H1 (cell line): ENCODE results near the gene SUMF1. TPM values are rescaled to one million over a fixed set of nuclear protein-coding genes. Genes with fewer than 3 reads are reported as not detected.

ENCODE experiments used
- CTCF ChIA-PET: fragments of 300-600 bp; sonication (Branson Sonifier 250); formaldehyde crosslinking; loops from one replicate; lab custom pipeline; 2021; ENCODE audit not compliant: partially characterized antibody; lab: Charles Lee
- POLR2A ChIA-PET: fragments of 300-600 bp; sonication (Branson Sonifier 250); formaldehyde crosslinking; loops from one replicate; lab custom pipeline; 2021; ENCODE audit warnings: inconsistent platforms; ENCODE audit not compliant: partially characterized antibody; lab: Charles Lee
- DNase-seq, 2 experiments: peaks; one replicate each; pipeline versions ENCODE4 v3.0.0 to v3.0.0-alpha.2; 2010 to 2022; ENCODE audit warnings: low spot score in 2 of 2, low read depth in 1 of 2, mixed read lengths in 1 of 2
- FAIRE-seq: peaks from 2 replicates; lab custom pipeline; 2011; peaks lifted over from hg19 to GRCh38; lab: Jason Lieb, UNC
- H2AFZ ChIP-seq: 2 replicates; pipeline ENCODE4 v1.8.1; 2012; ENCODE audit warnings: low read length, inconsistent platforms
- H2AK5ac ChIP-seq: 2 replicates; pipeline ENCODE4 v1.6.1; 2013; ENCODE audit warnings: low read depth, low read length
- H2BK120ac ChIP-seq: replicated peaks from 2 replicates; pipeline ENCODE3; 2013; ENCODE audit warnings: low read depth, low read length, inconsistent platforms
- H2BK12ac ChIP-seq: 2 replicates; pipeline ENCODE4 v1.6.1; 2013; ENCODE audit warnings: low read depth, low read length
- H2BK15ac ChIP-seq: 2 replicates; pipeline ENCODE4 v1.6.1; 2013; ENCODE audit warnings: low read length
- H2BK20ac ChIP-seq: 2 replicates; pipeline ENCODE4 v1.6.1; 2013; ENCODE audit warnings: low read length
- H2BK5ac ChIP-seq: 2 replicates; pipeline ENCODE4 v1.6.1; 2013; ENCODE audit warnings: low read depth, low read length
- H3K14ac ChIP-seq: 2 replicates; pipeline ENCODE4 v1.6.1; 2013; ENCODE audit warnings: inconsistent platforms; ENCODE audit not compliant: insufficient read length
- H3K18ac ChIP-seq: 2 replicates; pipeline ENCODE4 v1.6.1; 2013; ENCODE audit warnings: low read length; ENCODE audit errors: extremely low read depth
- H3K23ac ChIP-seq: 2 replicates; pipeline ENCODE4 v1.6.1; 2013; ENCODE audit warnings: inconsistent platforms; ENCODE audit not compliant: insufficient read length
- H3K23me2 ChIP-seq: 2 replicates; pipeline ENCODE4 v1.6.1; 2013; ENCODE audit warnings: low read depth, low read length
- H3K27ac ChIP-seq: 2 replicates; pipeline ENCODE4 v1.6.1; 2011; ENCODE audit warnings: low read depth, low read length, inconsistent platforms
- H3K27me3 ChIP-seq, 4 experiments: replicated peaks in 1 of 4; 1 replicate in 1 of 4; 2 replicates in 3 of 4; pipeline versions ENCODE4 v1.6.1 to v1.8.1; 2011 to 2013; ENCODE audit warnings: low read length in 3 of 4, mild to moderate bottlenecking in 3 of 4, inconsistent platforms in 2 of 4, mixed read lengths in 2 of 4, moderate library complexity in 1 of 4; ENCODE audit not compliant: control insufficient read depth in 3 of 4, insufficient read depth in 3 of 4; ENCODE audit errors: extremely low read depth in 1 of 4
- H3K36me3 ChIP-seq, 4 experiments: 2 replicates each; pipeline versions ENCODE4 v1.6.1 to v1.8.1; 2011 to 2013; ENCODE audit warnings: mild to moderate bottlenecking in 4 of 4, low read length in 3 of 4, moderate library complexity in 2 of 4, control low read depth in 1 of 4, inconsistent platforms in 1 of 4; ENCODE audit not compliant: insufficient read depth in 4 of 4, control insufficient read depth in 2 of 4
- H3K4ac ChIP-seq: replicated peaks from 2 replicates; pipeline ENCODE3; 2013; ENCODE audit warnings: low read length, low read depth, mixed read lengths, inconsistent platforms; ENCODE audit not compliant: insufficient read length
- H3K4me1 ChIP-seq, 4 experiments: replicated peaks in 1 of 4; 1 replicate in 1 of 4; 2 replicates in 3 of 4; pipeline versions ENCODE4 v1.6.1 to v1.8.1; 2011 to 2013; ENCODE audit warnings: low read length in 3 of 4, inconsistent platforms in 2 of 4, mixed read lengths in 1 of 4; ENCODE audit not compliant: insufficient read depth in 4 of 4, control insufficient read depth in 3 of 4
- H3K4me2 ChIP-seq, 2 experiments: 2 replicates each; pipeline versions ENCODE4 v1.6.1 to v1.8.1; 2011 to 2013; ENCODE audit warnings: low read depth in 2 of 2, low read length in 2 of 2, control low read depth in 1 of 2, inconsistent platforms in 1 of 2, mild to moderate bottlenecking in 1 of 2; ENCODE audit not compliant: insufficient read depth in 1 of 2
- H3K4me3 ChIP-seq, 4 experiments: fragments of 200-600, 300-600 bp in 1 of 4; sonication (generic), shearing (Covaris generic), sonication (Bioruptor Twin) in 1 of 4; 2 replicates each; pipeline versions ENCODE4 v1.5.1 to v1.8.1; 2011 to 2016; ENCODE audit warnings: low read length in 4 of 4, low read depth in 3 of 4, control low read depth in 2 of 4, inconsistent platforms in 2 of 4, mild to moderate bottlenecking in 2 of 4, mixed read lengths in 1 of 4, moderate library complexity in 1 of 4; ENCODE audit not compliant: insufficient read depth in 2 of 4; ENCODE audit errors: extremely low read depth in 1 of 4
- H3K56ac ChIP-seq: replicated peaks from 2 replicates; pipeline ENCODE3; 2013; ENCODE audit warnings: low read depth, mild to moderate bottlenecking, mixed read lengths, low read length, inconsistent platforms; ENCODE audit not compliant: insufficient read length
- H3K79me1 ChIP-seq: 2 replicates; pipeline ENCODE4 v1.6.1; 2013; ENCODE audit warnings: low read depth, low read length, control low read depth
- H3K79me2 ChIP-seq, 2 experiments: 2 replicates each; pipeline versions ENCODE4 v1.6.1 to v1.8.1; 2012 to 2013; ENCODE audit warnings: low read length in 2 of 2, mild to moderate bottlenecking in 2 of 2, inconsistent platforms in 1 of 2; ENCODE audit not compliant: insufficient read depth in 2 of 2, control insufficient read depth in 1 of 2
- H3K9ac ChIP-seq, 4 experiments: replicated peaks in 1 of 4; 1 replicate in 1 of 4; 2 replicates in 3 of 4; pipeline versions ENCODE4 v1.6.1 to v1.8.1; 2011 to 2013; ENCODE audit warnings: low read depth in 3 of 4, low read length in 3 of 4, control low read depth in 2 of 4, mild to moderate bottlenecking in 2 of 4, moderate library complexity in 2 of 4, inconsistent platforms in 1 of 4; ENCODE audit errors: extremely low read depth in 1 of 4
- H3K9me3 ChIP-seq, 2 experiments: 2 replicates each; pipeline versions ENCODE4 v1.6.1 to v1.8.1; 2012 to 2013; ENCODE audit warnings: mild to moderate bottlenecking in 2 of 2, moderate library complexity in 2 of 2, control low read depth in 1 of 2, inconsistent platforms in 1 of 2, low read depth in 1 of 2, low read length in 1 of 2, mixed read lengths in 1 of 2; ENCODE audit not compliant: insufficient read depth in 2 of 2
- H4K20me1 ChIP-seq, 2 experiments: replicated peaks in 1 of 2; 2 replicates each; pipeline versions ENCODE3 to v1.8.1; 2011 to 2013; ENCODE audit warnings: inconsistent platforms in 2 of 2, low read length in 2 of 2, mild to moderate bottlenecking in 1 of 2; ENCODE audit not compliant: insufficient read depth in 2 of 2, control insufficient read depth in 1 of 2
- H4K5ac ChIP-seq: 2 replicates; pipeline ENCODE4 v1.6.1; 2013; ENCODE audit warnings: low read length, low read depth, mixed read lengths, inconsistent platforms; ENCODE audit not compliant: insufficient read length
- H4K8ac ChIP-seq: 2 replicates; pipeline ENCODE4 v1.8.0; 2013; ENCODE audit warnings: mild to moderate bottlenecking, moderate library complexity, low read length, inconsistent platforms; ENCODE audit not compliant: insufficient read depth; ENCODE audit errors: extremely low read depth
- H4K91ac ChIP-seq: replicated peaks from 2 replicates; pipeline ENCODE3; 2013; ENCODE audit warnings: low read length, mixed read lengths, inconsistent platforms; ENCODE audit not compliant: insufficient read length
- MAX ChIP-seq: IDR thresholded peaks from 2 replicates; pipeline ENCODE4 v1.6.1; 2012; ENCODE audit warnings: inconsistent platforms
- SP2 ChIP-seq: IDR thresholded peaks from 2 replicates; pipeline ENCODE4 v1.6.1; 2012; ENCODE audit warnings: mild to moderate bottlenecking, low read length, inconsistent platforms
- SRF ChIP-seq: IDR thresholded peaks from 2 replicates; pipeline ENCODE4 v1.6.1; 2011; ENCODE audit warnings: mild to moderate bottlenecking, low read depth, low read length, moderate library complexity
- WGBS, 2 experiments: shearing (Covaris generic) in 1 of 2; methylation state at CpG; one replicate each; pipeline versions ENCODE4 v1.1.6 to v1.1.7; 2013 to 2015; ENCODE audit warnings: low lambda C conversion rate in 2 of 2, mixed read lengths in 2 of 2, inconsistent platforms in 1 of 2, low coverage in 1 of 2, missing lambda C conversion rate in 1 of 2; ENCODE audit not compliant: insufficient replicate concordance in 2 of 2, insufficient coverage in 1 of 2, insufficient read length in 1 of 2; ENCODE audit errors: extremely low coverage in 1 of 2, missing lambda C conversion rate in 1 of 2; 5-methylcytosine and 5-hydroxymethylcytosine counted together
- polyA plus RNA-seq, 7 experiments: library from polyadenylated mRNA; depleted of rRNA in 3 of 7; stranded (reverse) in 5 of 7; unstranded in 2 of 7; fragments of >200 nt in 5 of 7; fragments of 200-250 nt in 2 of 7; gene quantifications; 1 replicate in 5 of 7; 2 replicates in 1 of 7; 4 replicates in 1 of 7; pipeline versions ENCODE4 v1.2.1 to v1.2.3, GENCODE V29; 2011 to 2013; ENCODE audit warnings: missing spikeins in 2 of 7, mixed read lengths in 2 of 7
- total RNA-seq: library from RNA; stranded (reverse); fragmentation: NEBNext Ultra II Directional; extraction: Animal tissue kit (Norgen Biotek cat#: 25700); gene quantifications from 2 replicates; pipeline ENCODE4 v1.2.1, GENCODE V29; 2021

The SUMF1 gene
- total and polyA plus RNA-seq, 2 of the 8 experiments (the other 6 are each of a cell fraction or from before 2014, with no cell fraction given) = 12.5 to 15.0 TPM

GRCh38 chr3:4416961-4417360 lies 50.1 kb downstream of the SUMF1 start:
- no peaks in the 10 kb centered on the region for H4K20me1 ChIP-seq
- peaks cover 0 to 3% (median 0%) of the 10 kb centered on the region in 4 experiments; a peak in 3 of 8 replicates for H3K36me3 ChIP-seq
- H2BK120ac ChIP-seq = no peak overlapping the region
- no peak overlapping the region for H2AK5ac ChIP-seq
- no peak overlapping the region for H2BK20ac ChIP-seq
- H2BK15ac ChIP-seq = no peak overlapping the region
- H3K27me3 ChIP-seq = no peaks in the 10 kb centered on the region
- H3K23ac ChIP-seq = no peak overlapping the region
- 93% methylated on average over 6 of the region's 6 CpGs; no CpG with 5 or more reads in 1 of the 2 experiments for WGBS, 2 experiments
- no peak overlapping the region for H3K4me2 ChIP-seq
- H3K56ac ChIP-seq = no peak overlapping the region
- H3K4me1 ChIP-seq = no peaks in the 10 kb centered on the region
- no peaks in the 10 kb centered on the region for H3K79me2 ChIP-seq
- H3K14ac ChIP-seq = no peak overlapping the region
- H3K18ac ChIP-seq = no peak overlapping the region
- no peaks in the 10 kb centered on the region for H3K23me2 ChIP-seq
- H2BK12ac ChIP-seq = no peak overlapping the region
- no peaks in the 10 kb centered on the region for H3K9me3 ChIP-seq
- no peak overlapping the region for H3K4ac ChIP-seq
- H4K8ac ChIP-seq = no peak overlapping the region
- POLR2A ChIA-PET = no interaction called here
- H2BK5ac ChIP-seq = no peak overlapping the region
- H3K9ac ChIP-seq = no peak overlapping the region
- H3K27ac ChIP-seq = no peak overlapping the region
- H3K79me1 ChIP-seq = no peaks in the 10 kb centered on the region
- H4K5ac ChIP-seq = no peak overlapping the region
- DNase-seq (no peak), FAIRE-seq (no peak)
- H2AFZ ChIP-seq = no peak overlapping the region
- CTCF ChIA-PET = interaction anchor here (1.0 to 1.3 kb wide), 2 partner anchors 216 to 217 kb away, joined by 3 read pairs; no protein-coding TSS in a partner anchor
- no peak overlapping the region for H3K4me3 ChIP-seq
- TF ChIP-seq SP2 = no peak
- TF ChIP-seq MAX = no peak
- TF ChIP-seq SRF = no peak
- TF ChIP-seq, all 59 proteins: peak for 0
- no peak overlapping the region for H4K91ac ChIP-seq
